HG03354 (cell line): Measurements from ENCODE around the gene CEP70.
A peak's percentile ranks its signal among the peaks of the same experiment; 100 is the strongest.
"Not testable (repeated sequence)": the region's sequence is repeated elsewhere in the genome, so short reads cannot be mapped to it uniquely, and the experiment has no call there.

ENCODE experiments used
- ATAC-seq: cut with Tn5 transposase; IDR thresholded peaks from one replicate; pipeline ENCODE4 v1.9.1; 2021; ENCODE audit warnings: mild to moderate bottlenecking; ENCODE audit not compliant: unreplicated experiment, poor library complexity, severe bottlenecking

Gene CEP70

GRCh38 chr3:138593488-138594149 lies 441 bp downstream of the CEP70 start:
- peak; percentile 1 for ATAC-seq

GRCh38 chr3:138591392-138591791 lies 2.7 kb downstream of the CEP70 start:
- ATAC-seq = no peak

DNA sequence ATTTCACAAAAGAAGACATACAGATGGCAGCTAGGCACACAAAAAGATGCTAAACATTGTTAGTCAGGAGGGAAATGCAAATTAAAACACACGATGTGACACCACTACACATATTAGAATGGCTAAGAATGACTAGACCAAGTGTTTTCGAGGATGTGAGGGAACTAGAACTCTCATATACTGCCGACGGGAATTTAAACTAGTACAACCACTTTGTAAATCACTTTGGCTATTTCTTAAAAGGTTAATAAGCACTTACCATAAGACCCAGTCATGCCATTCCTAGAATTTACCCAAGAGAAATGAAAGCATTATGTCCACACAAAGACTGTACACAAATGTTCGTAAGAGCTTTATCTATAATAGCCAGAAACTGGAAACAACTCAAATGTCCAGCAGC lies 5.6 kb downstream of the CEP70 start:
- no peak for ATAC-seq

- no peak for ATAC-seq
These were observed 6.7 kb downstream of the CEP70 start for GRCh38 chr3:138587374-138587773.

- ATAC-seq = no peak
These were observed 15.0 kb downstream of the CEP70 start for GRCh38 chr3:138578961-138579574.

- ATAC-seq = peak; percentile 94
These were observed 15.9 kb downstream of the CEP70 start for GRCh38 chr3:138578141-138578540.

GRCh38 chr3:138573138-138573537 lies 20.9 kb downstream of the CEP70 start:
- ATAC-seq = no peak

DNA sequence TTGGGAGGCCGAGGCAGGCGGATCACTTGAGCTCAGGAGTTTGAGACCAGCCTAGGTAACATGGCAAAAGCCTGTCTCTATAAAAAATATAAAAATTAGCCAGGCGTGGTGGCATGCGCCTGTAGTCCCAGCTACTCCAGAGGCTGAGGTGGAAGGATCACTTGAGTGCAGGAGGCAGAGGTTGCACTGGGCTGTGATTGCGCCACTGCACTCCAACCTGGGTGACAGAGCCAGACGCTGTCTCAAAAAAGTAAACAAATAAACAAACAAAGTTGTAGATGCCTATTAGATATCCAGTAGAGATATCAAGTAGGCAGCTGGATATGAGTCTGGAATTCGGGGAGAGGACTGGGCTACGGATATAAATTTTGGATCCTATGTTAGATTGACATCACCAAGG lies 24.4 kb downstream of the CEP70 start:
- ATAC-seq = not testable (repeated sequence)

GRCh38 chr3:138569090-138569489 lies 25.0 kb downstream of the CEP70 start:
- ATAC-seq = no peak

- ATAC-seq = no peak
These were observed 26.7 kb downstream of the CEP70 start for GRCh38 chr3:138567403-138567802.

DNA sequence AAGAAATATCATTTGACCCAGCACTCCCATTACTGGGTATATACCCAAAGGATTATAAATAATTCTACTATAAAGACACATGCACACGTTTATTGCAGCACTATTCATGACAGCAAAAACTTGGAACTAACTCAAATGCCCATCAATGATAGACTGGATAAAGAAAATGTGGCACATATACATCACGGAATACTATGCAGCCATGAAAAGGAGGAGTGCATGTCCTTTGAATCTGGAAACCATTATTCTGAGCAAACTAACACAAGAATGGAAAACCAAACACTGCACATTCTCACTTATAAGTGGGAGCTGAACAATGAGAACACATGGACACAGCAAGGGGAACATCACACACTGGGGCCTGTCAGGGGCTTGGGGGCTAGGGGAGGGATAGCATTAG lies 27.8 kb downstream of the CEP70 start:
- ATAC-seq = not testable (repeated sequence)

DNA sequence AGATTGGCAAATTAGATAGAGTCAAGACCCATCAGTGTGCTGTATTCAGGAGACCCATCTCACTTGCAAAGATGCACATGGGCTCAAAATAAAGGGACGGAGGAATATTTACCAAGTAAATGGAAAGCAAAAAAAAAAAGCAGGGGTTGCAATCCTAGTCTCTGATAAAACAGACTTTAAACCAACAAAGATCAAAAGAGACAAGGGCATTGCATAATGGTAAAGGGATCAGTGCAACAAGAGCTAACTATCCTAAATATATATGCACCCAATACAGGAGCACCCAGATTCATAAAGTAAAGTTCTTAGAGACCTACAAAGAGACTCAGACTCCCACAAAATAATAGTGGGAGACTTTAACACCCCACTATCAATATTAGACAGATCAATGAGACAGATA lies 31.2 kb downstream of the CEP70 start:
- ATAC-seq = not testable (repeated sequence)

DNA sequence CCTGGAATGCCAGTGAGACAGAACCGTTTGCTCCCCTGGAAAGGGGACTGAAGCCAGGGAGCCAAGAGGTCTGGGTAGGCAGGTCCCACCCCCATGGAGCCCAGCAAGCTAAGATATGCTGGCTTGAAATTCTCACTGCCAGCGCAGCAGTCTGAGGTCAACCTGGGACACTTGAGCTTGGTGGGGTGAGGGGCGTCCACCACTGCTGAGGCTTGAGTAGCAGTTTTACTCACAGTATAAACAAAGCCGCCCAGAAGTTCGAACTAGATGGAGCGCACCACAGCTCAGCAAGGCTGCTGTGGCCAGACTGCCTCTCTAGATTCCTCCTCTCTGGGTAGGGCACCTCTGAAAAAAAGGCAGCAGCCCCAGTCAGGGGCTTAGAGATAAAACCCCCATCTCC lies 33.6 kb downstream of the CEP70 start:
- ATAC-seq = no peak

DNA sequence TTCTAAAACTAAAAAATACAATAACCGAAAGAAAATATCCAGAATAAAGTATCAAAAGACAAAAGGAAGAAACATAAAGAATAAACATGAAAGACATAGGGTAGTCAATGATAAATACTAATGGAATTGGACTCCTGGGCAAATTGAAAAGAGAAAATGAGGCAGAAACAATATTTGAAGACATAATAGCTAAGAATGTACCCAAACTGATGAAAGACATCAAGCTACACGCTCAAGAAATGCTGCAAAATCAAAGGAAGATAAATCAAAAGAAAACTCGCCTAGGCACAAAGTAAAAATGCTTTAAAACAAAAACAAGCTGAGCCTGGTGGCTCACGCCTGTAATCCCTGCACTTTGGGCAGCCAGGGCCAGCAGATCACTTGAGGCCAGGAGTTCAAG lies 34.9 kb downstream of the CEP70 start:
- no peak for ATAC-seq

- ATAC-seq = not testable (repeated sequence)
These were observed 39.3 kb downstream of the CEP70 start for GRCh38 chr3:138554775-138555174.

- ATAC-seq = not testable (repeated sequence)
These were observed 43.1 kb downstream of the CEP70 start for GRCh38 chr3:138550958-138551357.

- ATAC-seq = no peak
These were observed 44.7 kb downstream of the CEP70 start for GRCh38 chr3:138549179-138549977.

DNA sequence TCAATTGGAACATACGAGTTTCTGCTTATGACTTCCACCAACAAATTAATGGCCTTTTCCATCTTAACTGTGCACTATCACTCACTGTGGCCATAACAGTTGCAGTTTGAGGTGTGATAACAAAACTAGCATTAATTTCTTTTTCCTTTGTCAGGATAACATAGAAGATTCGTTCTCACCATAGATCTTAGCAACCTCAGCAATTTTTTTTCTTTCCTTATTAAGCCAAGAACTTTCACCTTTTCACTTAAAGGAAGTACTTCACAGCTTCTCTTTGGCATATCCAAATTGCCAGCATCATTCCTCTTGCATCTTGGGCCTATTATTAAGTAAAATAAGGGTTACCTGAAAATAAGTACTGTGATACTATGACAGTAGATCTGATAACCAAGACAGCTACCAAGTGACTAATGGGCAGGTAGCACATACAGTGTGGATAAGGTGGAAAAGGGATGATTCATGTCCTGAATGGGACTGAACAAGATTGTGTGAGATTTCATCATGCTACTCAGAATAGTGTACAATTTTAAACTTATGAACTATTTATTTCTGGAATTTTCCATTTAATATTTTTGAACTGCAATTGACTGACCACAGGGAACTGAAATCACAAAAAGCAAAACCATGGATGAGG lies 46.6 kb downstream of the CEP70 start:
- no peak for ATAC-seq

DNA sequence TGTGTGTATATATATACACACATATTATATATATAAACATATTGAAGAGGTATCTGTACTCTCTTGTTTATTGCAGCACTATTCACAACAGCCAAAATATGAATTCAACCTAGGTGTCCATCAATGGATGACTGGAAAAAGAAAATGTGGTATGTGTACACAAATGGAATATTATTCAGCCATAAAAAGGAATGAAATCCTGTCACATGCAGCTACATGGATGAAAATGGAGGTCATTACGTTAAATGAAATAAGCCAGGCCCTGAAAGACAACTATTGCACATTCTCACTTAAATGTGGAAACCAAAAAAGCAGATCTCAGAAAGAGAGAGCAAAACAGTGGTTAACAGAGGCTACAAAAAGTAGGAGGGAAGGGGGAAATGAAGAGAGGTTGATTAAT lies 49.5 kb downstream of the CEP70 start:
- ATAC-seq = no peak

GRCh38 chr3:138542977-138543376 lies 51.1 kb downstream of the CEP70 start:
- ATAC-seq = no peak
